ENCODE results near the gene SEMA5A.

Gene SEMA5A

DNA sequence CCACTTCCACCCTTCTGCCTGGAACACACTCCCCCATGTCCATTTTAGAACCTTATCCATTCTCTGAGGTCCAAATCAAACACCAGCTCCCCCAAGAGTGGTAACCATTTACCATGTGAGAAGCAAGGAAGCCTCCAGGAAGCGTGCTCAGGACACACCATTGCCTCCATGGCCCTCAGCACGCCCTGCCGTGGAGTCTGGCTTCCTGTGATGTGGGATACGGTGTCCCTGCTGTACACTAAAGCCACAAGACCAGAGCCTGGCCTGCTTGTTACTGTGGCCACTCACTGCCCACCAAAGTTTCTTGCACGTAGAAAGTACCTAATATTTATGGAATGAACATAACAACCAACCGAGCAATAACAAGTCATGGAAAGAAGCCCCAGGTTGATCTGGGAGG lies 151.7 kb downstream of the SEMA5A start:
- DNase-seq, result no peak

DNA sequence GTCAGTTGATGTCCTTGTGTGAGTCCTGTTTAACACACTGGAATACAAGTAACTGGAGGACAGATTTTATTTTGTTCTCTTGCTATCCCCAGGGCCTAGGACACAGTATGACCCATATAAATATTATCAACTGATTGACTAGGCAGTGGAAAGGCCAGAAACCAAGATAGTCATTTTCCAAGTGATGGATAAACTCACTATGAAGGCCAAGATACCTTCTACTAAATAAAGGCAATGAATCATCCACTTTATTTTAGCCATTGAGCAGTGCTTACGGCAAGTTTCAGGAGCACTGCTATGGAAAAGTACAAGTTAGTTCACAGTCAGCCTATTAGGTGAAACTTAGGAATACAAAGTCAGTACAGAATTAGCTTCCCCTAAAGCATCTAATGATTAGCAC lies 153.2 kb downstream of the SEMA5A start:
- DNase-seq, result no peak

DNA sequence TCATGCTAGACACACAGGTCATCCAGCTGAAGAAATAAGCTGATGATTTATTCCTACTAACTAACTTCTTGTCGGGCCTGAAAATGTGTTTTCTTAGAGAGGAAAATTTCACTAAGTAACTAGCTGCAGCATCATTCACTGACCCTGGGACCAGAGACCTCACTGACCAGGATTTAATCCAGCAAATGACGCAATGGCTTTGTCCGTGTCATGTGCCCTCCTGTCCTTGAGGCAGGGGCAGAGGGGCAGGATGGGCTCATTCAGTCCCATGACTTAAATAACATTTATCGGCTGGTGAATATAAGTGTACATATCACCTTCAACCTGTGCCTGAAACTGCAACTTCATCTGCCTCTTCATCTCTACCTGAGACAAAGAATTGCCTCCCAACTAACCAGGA lies 154.8 kb downstream of the SEMA5A start:
- DNase-seq, result no peak

DNA sequence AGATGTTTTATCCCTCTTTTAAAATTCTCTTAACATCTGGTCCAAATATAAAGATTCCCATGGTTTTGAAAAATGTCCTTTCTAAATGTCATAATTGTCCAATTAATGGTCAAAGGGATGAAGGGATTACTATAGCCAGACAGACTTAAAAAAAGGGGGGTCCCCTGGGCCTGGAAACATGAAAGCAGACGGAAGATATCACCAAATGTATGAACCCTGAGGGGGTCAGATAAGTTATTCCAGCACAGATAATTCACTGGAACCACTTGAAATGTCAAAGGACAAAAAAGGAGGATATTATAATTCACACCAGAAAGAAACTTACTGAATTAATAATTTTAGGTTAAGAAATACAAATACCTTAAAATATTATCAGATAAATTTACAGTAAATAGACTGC lies 155.8 kb downstream of the SEMA5A start:
- no peak for DNase-seq

DNA sequence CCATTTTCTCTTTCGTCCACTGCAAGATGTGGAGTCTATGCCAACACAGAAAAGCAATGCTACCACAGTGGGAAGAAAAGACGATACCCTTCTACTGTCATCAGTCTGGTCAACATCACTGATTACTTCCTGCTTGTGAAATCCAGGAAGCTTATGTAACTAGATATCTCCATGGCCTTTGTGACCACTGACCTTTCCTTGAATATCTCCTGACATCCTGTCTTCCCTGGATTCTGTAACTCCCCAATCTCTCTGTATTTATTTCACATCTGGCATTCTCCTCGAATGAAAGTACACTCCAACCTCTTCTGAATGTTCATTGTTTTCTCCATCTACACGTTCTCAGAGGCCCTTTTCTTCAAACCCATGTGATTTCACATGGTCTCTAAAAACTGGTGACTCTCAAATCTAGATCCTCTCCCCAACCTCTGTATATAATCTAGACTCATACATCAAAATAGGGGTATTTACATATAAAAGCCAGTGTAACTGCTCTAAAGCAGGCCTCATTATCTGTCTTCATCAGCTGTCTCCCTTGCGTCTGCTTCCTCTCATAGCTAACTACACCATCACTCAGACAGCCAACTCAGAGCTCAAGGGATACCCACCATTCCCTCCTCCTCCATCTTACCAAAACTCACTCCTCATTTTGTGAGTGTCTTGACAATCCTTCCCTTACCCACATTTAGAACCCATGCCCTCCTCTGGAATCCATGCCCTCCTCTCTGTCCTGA lies 156.8 kb downstream of the SEMA5A start:
- no peak for DNase-seq

DNA sequence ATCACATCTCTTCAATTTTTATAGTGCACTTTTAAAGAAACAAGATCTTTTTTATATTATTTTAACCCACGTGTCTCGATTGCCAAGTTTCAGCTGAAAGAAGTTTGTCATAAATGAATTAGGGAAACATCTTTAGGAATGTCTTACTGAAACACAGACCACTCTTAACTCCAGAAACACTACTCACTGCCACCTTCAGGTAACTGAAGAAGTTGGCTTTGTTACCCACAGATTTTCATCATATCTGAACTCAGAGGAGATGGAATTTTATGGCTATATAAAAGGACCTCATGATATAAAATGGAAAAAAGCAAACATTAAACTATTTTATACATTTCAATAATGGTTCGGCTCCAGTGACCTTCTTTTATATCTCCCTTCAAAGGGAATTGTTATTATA lies 158.0 kb downstream of the SEMA5A start:
- no peak for DNase-seq

DNA sequence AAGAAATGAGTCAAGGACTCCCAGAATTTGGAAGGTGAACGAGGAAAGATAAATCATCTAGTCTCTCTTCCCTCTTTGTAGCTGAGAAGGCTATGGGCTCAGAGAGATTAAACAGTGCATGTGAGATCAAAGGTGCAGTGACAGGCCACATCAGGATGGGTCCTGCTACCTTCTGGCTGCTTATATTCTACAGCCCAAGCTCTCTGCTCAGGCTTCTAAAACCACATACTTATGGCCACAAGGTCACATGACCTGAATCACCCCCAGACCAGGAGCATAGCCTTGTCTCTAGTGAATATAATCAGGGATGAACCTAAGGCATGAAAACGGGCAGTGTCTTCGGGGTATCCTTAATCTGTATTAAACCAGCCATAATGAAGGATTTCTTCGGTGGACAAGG lies 158.9 kb downstream of the SEMA5A start:
- DNase-seq, result no peak

DNA sequence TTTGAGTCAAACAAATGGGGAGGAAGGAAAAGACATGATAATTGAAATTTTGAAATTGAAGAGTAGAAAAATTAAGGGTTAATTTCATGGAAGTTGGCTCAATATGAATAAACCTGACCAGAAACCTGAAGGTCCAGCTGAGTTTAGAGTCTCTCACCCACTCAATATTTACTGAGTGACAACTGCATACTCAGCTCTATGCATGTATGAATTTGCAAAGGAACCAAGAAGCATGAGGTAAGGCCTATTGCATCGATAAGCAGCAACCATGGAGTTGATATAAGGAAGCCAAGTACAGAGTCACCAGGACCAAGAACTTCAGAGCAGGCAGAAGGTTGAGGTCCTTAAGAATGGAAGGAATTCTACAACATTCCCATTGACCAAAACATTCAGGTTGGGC lies 163.4 kb downstream of the SEMA5A start:
- DNase-seq, result no peak

DNA sequence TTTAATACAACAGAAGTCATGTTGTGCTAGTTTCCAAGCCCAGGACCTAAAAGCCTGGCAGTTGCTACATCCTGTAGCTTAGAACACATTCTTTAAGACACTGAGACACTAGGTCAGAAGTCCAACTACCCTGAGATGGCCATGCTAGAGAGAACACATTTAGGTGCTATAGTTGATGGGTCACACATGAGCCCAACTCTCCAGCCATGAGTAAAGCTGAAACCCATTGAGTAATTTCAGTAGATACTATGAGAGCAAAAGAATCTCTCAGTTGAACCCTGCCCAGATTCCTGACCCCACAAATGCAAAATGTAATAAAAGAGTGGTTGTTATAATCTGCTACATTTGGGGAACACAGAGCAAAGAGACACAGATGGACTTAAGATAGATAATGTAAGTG lies 164.4 kb downstream of the SEMA5A start:
- no peak for DNase-seq

DNA sequence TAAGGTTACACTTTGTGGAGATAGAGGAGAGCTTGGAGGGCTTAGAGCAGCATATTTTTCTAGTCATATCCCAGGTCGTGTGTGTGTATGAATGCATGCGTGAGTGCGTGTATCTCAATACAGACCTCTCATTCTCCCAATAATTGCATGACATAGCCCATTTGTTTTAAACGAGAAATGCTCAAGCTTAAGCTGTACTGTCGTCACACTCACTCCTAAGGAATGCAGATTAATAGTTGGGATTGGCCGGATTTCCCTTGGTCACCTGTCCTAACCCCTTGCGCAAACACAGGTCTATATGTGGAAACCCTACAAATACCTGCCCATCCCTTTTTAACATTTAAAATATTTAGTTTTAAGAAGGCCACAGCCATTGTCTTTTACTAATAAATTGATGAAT lies 165.8 kb downstream of the SEMA5A start:
- no peak for DNase-seq

DNA sequence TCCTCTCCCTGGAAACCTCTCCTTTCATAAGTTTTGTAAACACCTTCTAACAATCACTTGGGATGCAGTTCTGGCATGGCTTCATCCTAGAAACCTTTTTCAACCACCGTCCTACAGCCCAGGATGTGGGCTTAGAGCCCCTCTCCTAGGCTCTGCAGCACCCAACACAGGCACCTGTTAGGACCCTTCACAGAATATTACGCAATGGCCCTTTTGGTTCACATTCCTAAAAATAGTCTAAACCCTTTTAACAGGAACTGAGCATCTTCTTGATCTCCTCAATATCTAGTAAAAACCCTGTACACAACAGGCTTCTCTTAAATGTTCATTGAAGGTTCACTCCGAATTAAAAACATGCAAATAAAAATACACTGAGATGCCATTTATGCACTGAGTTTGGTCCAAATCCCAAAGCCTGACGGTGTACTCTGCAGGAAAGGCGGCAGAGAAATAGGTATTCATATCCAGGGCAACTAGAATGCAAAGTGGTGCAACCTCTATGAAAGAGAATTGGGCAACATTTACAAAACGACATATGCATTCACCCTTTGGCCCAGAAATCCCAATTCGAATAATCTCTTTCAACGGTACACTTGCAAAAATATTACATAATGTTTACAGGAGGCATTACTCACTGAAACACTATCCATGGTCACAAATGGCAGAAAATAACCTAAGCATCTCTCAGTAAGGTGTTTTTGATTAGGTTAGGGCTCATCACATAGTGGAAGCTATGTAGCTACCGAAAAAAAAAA lies 169.3 kb downstream of the SEMA5A start:
- DNase-seq, result no peak

DNA sequence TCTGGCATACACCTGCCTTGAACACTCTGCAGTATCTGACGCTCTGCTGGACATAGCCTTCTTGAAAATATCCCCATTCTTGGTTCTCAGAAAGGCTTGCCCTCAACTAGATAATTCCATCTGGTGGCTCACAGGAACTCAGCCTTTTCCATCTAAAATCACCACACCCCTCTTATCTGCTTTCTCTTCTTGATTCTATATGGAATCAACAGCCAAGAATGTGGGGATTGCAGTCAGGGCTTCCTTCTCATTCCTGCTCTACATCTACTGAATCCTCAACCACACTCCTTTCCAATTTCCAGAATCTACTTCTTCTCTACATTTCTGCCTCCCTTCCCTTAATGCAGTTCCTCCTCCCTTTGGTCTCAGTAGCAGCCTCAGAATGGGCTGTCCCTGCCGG lies 170.1 kb downstream of the SEMA5A start:
- no peak for DNase-seq

DNA sequence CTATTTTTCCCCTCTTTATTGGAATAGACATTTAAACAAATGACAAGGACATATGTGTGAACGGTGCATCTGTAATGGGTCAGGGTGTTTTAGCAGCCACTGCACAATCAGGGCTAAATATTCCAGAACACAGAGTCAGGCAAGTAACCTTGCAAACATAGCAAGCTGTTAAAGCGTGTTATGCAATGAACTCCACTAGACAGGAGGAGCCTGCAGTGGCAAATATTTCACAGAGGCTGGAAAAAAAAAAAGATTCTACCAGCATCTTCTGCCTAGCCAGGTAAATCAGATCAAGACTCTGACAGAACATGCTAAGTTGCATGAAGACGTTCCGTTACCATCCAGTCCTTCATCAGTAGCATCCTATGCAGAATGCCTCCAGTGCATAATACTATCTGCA lies 171.8 kb downstream of the SEMA5A start:
- no peak for DNase-seq

DNA sequence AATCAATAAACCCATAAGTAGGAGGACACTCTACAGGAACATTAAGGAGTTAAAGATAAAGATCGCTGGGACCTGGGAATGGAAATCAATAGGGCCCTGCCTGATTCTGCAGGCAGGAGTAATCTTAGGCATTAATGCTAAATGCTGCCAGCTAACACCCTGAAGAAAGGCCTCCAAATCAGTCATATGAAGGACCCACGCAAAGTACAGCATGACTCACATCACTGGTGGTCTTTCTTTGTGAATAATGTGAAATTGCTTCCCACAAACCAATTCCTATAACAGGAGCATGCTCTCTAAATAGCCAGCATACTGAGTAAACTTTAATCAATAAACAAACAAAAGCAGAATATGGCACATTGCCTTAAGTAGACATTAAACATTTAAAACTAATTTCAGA lies 172.3 kb downstream of the SEMA5A start:
- no peak for DNase-seq

DNA sequence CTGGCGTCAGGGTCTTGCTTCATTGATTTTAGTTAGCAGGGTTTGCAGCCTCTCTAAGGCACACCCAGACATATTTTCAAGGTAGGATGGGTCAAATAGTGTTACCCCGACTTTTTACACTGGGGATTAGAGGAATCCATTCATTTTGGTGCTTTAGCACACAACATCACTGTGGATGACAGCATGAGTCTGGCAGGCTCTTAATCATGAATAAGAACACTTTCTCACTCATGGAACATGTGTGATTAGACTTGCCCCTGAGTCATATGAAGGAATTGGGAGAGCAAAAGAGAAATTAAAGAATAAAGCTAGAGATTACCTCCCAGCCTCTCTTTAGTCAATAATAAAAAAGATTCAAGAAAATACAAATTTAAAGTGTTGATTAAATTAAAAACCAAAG lies 175.6 kb downstream of the SEMA5A start:
- DNase-seq, result no peak

DNA sequence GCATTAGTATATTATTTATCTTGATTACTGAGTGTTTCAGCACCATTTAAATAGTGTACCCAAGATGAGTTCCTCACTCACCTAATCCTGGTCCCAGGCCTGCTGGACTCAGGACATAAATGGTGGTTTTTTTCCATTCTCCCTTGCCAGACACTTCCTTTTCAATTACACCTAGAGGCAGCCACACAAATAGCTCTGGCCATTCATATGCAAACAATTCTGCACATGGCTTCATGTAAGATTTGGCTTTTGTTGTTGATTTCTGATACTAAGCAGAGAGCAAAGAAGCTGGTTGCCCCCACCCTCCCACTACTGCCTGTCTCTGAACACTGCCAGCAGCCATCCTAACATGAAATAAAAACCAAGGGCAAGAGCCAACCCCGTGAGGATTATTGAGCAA lies 180.4 kb downstream of the SEMA5A start:
- DNase-seq, result no peak

DNA sequence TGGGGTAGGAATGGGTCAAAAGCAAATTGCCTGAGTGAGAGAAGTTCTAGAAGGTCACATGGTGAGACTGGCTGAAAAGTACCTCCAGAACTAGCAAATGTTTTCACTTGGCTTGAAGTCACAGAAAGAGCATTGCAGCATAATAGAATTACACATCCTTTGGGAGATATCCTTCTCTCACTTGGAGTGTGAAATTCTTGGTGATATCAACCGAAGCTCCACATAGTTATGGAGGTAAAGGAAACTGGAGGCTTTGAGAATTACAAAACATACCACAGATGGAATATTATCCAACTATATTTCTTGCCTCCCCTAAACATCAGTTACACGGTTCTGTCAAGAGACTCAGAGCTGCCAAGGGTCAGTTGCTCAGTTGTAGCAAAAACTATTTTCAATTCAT lies 182.4 kb downstream of the SEMA5A start:
- no peak for DNase-seq

DNA sequence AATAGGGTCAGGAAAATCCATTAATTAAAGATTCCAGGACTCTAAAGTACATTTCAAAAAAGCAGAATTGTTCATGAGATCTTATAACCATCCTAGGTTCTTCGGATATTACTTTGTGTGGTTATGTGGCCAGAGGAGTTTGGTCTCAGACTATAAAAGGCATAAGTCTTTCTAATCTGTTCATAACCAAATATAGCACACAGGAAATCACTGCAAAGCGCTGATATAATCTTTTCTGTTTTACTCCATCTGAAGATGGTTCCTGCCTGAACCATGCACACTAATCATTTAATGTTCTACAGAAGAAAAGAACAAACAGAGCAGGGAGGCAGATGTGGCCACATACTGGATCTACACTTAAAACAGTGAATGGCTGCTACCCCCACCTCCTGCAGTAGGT lies 182.8 kb downstream of the SEMA5A start:
- DNase-seq, result no peak

DNA sequence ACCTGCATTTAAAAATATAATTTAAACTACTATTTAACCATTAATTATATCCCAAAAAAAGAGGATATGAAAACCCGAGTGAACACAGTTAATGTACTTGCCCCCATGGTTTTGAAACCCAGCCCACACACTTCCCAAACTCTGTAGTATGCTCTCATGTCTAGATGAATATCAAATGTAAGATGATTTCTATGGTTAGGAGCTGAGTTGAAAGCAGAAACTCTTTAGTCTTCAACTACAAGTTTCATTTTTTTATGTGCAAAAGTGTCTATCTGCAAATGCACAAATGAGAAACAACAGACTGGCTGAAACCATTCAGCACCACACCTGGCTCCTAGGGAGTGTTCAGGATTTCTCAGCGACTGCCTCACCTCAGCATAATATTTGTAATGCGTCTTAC lies 183.3 kb downstream of the SEMA5A start:
- no peak for DNase-seq

DNA sequence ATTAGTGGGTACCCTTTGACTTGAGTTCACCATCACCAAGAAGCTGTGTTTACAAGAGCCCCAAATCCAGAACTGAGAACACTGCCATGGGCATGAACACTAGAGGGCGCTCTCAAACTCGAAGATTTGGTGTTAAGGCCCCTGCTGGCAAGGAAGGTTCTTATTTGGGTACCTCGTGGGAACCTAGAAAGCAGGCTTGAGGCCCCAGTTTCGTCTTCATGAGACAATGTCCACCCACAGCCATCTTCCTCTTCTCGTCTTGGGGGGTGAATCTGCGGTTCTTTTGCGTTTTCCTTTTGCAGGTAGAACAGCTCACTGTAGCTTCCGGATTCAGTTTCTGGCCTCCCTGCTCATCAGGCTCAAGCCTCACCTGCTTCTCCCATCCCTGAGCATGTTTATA lies 184.0 kb downstream of the SEMA5A start:
- DNase-seq, result peak; percentile 29

DNA sequence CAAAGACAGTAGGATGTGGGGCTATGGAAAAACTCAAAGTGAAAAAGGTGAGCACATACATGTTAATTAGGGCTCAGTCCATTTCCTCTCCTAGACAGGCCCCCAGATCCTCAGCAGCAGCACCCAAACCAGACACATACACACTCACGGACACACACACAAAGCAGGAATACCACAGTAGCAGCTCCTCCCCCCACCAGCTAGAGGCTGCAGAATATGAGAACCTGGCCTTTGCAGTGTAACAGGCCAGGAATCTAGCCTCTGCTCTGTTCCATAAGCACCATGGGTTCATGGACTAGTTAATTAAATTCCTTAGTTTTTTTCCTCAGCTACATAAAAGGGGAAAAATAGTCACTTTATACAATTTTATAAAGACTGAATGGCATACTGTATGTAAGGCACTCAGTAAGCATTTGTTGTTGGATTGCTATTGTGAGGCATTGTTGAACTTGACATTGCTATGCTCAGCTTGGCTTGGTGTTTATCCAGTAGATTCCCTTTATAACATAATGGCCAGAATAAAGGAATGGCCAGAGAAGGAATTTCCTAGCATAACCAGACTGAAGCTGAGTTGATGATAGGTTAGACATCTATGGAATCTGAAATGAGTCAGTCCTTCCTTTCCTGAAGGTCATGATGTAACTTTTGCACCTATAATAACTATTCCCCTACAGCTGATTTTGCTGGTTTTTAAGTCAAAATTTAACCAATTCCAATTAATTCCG lies 186.8 kb downstream of the SEMA5A start:
- DNase-seq, result no peak

DNA sequence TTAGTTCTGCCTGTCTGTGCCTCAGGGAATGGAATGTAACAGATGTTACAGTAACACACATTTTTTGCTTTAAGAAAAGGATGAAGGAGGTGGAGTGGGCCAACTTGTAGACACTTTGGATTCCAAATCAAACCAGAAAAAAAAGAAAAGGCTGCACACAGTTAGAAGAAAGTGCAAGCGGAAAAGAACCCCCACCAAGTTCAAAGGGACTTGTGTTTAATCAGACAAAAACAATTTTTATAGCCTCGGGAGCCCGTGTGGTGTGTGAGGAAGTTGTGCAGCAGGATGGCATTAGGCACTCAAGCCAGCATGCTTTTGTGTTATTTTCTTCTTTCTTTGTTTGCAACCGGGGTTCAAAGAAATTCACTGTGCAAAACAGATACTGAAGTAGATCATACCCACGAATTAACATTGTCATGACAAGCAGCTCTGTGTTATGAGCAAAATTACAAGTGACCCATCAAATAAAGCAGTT lies 189.5 kb downstream of the SEMA5A start:
- no peak for DNase-seq

DNA sequence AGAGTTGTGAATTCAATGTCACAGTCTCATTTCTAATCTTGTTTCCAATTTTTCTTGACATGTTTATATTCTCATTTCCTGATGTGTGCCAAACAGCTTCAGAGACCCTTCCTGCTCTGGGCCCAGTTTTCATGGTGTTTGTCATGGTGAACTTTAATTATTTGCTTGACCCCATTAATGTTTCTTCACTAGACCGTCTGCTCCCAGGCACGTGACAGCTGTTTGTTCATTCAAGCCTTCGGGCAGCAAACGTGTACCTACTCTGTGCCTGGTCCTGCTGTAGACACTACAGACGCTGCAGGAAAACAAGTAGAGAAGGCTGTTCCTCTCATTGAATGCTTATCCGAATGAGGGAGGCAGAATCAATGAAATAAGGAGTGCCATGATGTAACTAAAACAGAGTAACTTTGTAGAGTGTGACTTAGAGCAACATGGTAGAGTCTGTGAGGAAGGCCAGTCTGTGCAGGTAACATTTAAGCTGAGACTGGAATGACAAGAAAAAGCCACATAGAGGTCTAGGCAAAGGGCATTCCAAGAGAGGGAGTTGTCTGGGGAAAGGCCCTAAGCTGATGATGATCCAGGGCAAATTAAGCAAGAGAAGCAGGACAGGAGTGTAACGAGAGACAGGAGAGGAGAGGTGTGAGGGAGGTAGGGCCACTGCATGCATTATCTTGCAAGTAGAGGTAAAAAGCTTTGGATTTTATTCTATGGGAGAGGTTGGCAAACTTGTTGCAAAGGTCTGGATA lies 191.4 kb downstream of the SEMA5A start:
- no peak for DNase-seq

Measured in CD4-positive, alpha-beta T cell treated with Interleukin-4 for 4 hours (primary cell).